ENCODE measurements around the gene PRKAG2.
"Not testable (repeated sequence)": the region's sequence is repeated elsewhere in the genome, so short reads cannot be mapped to it uniquely, and the experiment has no call there.

Gene PRKAG2

DNA sequence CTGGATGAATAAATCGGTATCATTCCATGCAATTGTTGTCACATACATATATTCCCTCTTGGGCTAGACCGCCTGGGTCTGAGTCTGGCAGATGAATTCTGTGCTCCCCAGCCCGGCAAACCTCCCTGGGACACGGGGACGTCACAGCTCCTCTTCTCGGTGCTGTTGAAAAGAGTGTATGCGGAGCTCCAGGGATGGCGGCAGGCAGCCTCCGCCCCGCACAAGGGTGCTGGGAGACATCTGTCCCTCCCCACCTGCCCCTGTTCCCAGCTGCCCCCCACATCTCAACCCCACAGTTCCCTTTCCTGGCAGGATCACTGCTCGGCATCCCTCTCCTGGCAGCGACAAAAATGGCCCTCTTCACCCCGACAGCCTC lies 32.1 kb downstream of the PRKAG2 start:
- no peaks in the 10 kb centered on the region for H4K20me1 ChIP-seq (ENCODE audit: control insufficient read depth, insufficient read depth, low read depth, low read length)
- H3K36me3 ChIP-seq (ENCODE audit: control insufficient read depth, low read length): no peaks in the 10 kb centered on the region
- H3K79me2 ChIP-seq (ENCODE audit: control insufficient read depth, low read length): no peaks in the 10 kb centered on the region
- peaks cover 3% of the 10 kb centered on the region; the same call in 1 of the 2 replicates for H3K9me3 ChIP-seq (ENCODE audit: control insufficient read depth, insufficient read depth, low read length)
- H3K4me2 ChIP-seq (ENCODE audit: low read length): no peak overlapping the region
- peaks cover 3% of the 10 kb centered on the region for H3K4me1 ChIP-seq (ENCODE audit: control insufficient read depth, low read length)
- H3K9me2 ChIP-seq (replicated peaks; ENCODE audit: control insufficient read depth, low read length): no peaks in the 10 kb centered on the region
- no peak overlapping the region for H3K27ac ChIP-seq (ENCODE audit: low read depth, low read length)
- H3K27me3 ChIP-seq (ENCODE audit: control insufficient read depth, low read length): no peaks in the 10 kb centered on the region
- no peaks in the 10 kb centered on the region for H3F3A ChIP-seq (ENCODE audit: control insufficient read depth, insufficient read depth)
- TF ChIP-seq, protein P1, sequence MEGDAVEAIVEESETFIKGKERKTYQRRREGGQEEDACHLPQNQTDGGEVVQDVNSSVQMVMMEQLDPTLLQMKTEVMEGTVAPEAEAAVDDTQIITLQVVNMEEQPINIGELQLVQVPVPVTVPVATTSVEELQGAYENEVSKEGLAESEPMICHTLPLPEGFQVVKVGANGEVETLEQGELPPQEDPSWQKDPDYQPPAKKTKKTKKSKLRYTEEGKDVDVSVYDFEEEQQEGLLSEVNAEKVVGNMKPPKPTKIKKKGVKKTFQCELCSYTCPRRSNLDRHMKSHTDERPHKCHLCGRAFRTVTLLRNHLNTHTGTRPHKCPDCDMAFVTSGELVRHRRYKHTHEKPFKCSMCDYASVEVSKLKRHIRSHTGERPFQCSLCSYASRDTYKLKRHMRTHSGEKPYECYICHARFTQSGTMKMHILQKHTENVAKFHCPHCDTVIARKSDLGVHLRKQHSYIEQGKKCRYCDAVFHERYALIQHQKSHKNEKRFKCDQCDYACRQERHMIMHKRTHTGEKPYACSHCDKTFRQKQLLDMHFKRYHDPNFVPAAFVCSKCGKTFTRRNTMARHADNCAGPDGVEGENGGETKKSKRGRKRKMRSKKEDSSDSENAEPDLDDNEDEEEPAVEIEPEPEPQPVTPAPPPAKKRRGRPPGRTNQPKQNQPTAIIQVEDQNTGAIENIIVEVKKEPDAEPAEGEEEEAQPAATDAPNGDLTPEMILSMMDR (IDR thresholded peaks at IDR 0.05; ENCODE audit: low read depth, low read length, poor library complexity, severe bottlenecking): no peak
- H3K4me3 ChIP-seq (ENCODE audit: low read length): no peak overlapping the region

DNA sequence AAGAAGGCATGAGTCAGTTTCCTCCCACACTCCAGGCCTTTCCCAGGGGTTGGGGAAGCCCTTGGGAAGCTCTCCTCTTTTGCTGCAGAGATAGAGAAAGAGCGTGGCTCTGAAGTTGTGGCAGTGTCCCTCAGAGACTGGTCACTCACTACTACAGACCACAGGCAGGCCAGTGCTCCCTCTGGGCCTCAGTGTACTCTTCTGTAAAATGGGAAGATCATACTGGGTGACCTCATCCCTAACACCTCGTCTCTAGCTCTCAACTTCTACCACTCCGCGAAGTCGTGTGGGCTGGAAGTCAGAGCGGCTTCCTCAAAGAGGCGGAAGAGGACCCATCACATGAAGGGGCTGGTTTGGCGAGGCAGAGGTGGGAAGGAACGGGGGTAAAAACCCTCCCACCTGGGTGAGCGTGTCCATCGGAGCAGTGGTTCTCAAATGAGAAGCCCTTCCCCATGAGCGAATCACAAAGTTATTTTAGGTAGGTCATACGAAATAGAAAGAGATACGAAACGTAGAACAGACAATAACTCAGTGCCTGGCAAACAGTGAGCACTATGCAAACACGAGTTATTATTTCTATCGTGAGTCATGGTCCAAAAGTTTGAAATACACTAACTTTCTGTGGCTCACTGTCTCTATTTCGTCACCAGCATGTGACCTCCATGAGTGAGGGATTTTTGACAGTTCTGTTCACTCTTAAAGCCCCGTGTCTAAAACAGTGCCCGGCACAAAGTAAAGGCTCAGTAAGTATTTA lies 32.7 kb downstream of the PRKAG2 start:
- H3K27me3 ChIP-seq (ENCODE audit: control insufficient read depth, low read length): no peaks in the 10 kb centered on the region
- no peak for TF ChIP-seq EZH2phosphoT487 (IDR thresholded peaks at IDR 0.05; ENCODE audit: borderline replicate concordance, low read length)
- TF ChIP-seq, protein P1 (IDR thresholded peaks at IDR 0.05; ENCODE audit: low read depth, low read length, poor library complexity, severe bottlenecking): no peak
- no peaks in the 10 kb centered on the region for H3K9me2 ChIP-seq (replicated peaks; ENCODE audit: control insufficient read depth, low read length)
- H3K27ac ChIP-seq (ENCODE audit: low read depth, low read length): no peak overlapping the region
- no peak overlapping the region for H3K4me2 ChIP-seq (ENCODE audit: low read length)
- H4K20me1 ChIP-seq (ENCODE audit: control insufficient read depth, insufficient read depth, low read depth, low read length): no peaks in the 10 kb centered on the region
- no peaks in the 10 kb centered on the region for H3F3A ChIP-seq (ENCODE audit: control insufficient read depth, insufficient read depth)
- H3K9me3 ChIP-seq (ENCODE audit: control insufficient read depth, insufficient read depth, low read length): peaks cover 3% of the 10 kb centered on the region; the same call in 1 of the 2 replicates
- peaks cover 9% of the 10 kb centered on the region for H3K4me1 ChIP-seq (ENCODE audit: control insufficient read depth, low read length)
- no peaks in the 10 kb centered on the region for H3K36me3 ChIP-seq (ENCODE audit: control insufficient read depth, low read length)
- H3K4me3 ChIP-seq (ENCODE audit: low read length): no peak overlapping the region
- no peaks in the 10 kb centered on the region for H3K79me2 ChIP-seq (ENCODE audit: control insufficient read depth, low read length)

DNA sequence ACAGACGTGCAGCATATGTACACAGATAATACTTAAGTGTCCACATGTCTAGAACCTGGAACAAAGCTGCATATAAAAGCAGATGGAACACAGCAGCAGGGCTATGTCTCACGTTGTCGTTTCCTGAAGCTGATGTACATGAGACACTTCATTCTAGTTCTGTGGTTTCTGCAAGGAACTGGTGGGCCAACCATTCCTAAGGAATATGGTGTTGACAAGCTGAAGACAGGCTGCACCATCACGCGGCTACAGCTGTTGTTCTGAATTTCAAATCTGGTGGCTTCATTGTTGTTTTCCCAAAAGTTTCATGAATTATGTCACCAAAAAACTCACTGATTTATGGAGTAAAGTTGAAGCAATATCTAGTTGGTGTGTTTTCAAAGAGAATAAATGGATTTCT lies 33.7 kb downstream of the PRKAG2 start:
- Histone ChIP-seq H3K27ac (ENCODE audit: low read depth, low read length) (no peak overlapping the region), H3K4me1 (ENCODE audit: control insufficient read depth, low read length) (peaks cover 19% of the 10 kb centered on the region), H3K4me2 (ENCODE audit: low read length) (no peak overlapping the region)

DNA sequence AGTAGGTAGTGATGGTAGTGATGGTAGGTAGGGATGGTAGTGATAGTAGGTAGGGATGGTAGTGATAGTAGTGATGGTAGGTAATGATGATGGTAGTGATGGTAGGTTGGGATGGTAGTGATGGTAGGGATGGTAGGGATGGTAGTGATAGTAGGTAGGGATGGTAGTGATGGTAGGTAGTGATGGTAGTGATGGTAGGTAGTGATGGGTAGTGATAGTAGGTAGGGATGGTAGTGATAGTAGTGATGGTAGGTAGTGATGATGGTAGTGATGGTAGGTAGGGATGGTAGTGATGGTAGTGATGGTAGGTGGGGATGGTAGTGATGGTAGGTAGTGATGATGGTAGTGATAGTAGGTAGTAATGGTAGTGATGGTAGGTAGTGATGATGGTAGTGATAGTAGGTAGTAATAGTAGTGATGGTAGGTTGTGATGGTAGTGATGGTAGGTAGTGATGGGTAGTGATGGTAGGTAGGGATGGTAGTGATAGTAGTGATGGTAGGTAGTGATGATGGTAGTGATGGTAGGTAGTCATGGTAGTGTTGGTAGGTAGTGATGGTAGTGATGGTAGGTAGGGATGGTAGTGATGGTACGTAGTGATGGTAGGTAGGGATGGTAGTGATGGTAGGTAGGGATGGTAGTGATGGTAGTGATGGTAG lies 35.4 kb downstream of the PRKAG2 start:
- H3K4me1 ChIP-seq (ENCODE audit: control insufficient read depth, low read length): peaks cover 21% of the 10 kb centered on the region
- H3F3A ChIP-seq (ENCODE audit: control insufficient read depth, insufficient read depth); H4K20me1 ChIP-seq (ENCODE audit: control insufficient read depth, insufficient read depth, low read depth, low read length); H3K9me3 ChIP-seq (ENCODE audit: control insufficient read depth, insufficient read depth, low read length); H3K27me3 ChIP-seq (ENCODE audit: control insufficient read depth, low read length); H3K27ac ChIP-seq (ENCODE audit: low read depth, low read length); H3K79me2 ChIP-seq (ENCODE audit: control insufficient read depth, low read length); H3K36me3 ChIP-seq (ENCODE audit: control insufficient read depth, low read length); H3K9me2 ChIP-seq (replicated peaks; ENCODE audit: control insufficient read depth, low read length); H3K4me3 ChIP-seq (ENCODE audit: low read length); H3K4me2 ChIP-seq (ENCODE audit: low read length): not testable (repeated sequence)

More for the DNA sequence above, 33.7 kb downstream of the PRKAG2 start:
- Histone ChIP-seq H3K9me3 (ENCODE audit: control insufficient read depth, insufficient read depth, low read length) (peaks cover 3% of the 10 kb centered on the region; the same call in 1 of the 2 replicates), H3F3A (ENCODE audit: control insufficient read depth, insufficient read depth) (no peaks in the 10 kb centered on the region), H3K27me3 (ENCODE audit: control insufficient read depth, low read length) (no peaks in the 10 kb centered on the region), H3K36me3 (ENCODE audit: control insufficient read depth, low read length) (no peaks in the 10 kb centered on the region), H4K20me1 (ENCODE audit: control insufficient read depth, insufficient read depth, low read depth, low read length) (no peaks in the 10 kb centered on the region), H3K9me2 (replicated peaks; ENCODE audit: control insufficient read depth, low read length) (no peaks in the 10 kb centered on the region), H3K79me2 (ENCODE audit: control insufficient read depth, low read length) (no peaks in the 10 kb centered on the region), H3K4me3 (ENCODE audit: low read length) (no peak overlapping the region)
- TF ChIP-seq EZH2phosphoT487 (IDR thresholded peaks at IDR 0.05; ENCODE audit: borderline replicate concordance, low read length): no peak
- TF ChIP-seq, protein P1 (IDR thresholded peaks at IDR 0.05; ENCODE audit: low read depth, low read length, poor library complexity, severe bottlenecking): no peak

All from DOHH2 (cell line).